ENCODE results near the gene AIRE. TPM values are rescaled to one million over a fixed set of nuclear protein-coding genes. Genes with fewer than 3 reads are reported as not detected.

The AIRE gene
- total and polyA plus RNA-seq, 4 donors: 0.05 TPM; not detected in 3

DNA sequence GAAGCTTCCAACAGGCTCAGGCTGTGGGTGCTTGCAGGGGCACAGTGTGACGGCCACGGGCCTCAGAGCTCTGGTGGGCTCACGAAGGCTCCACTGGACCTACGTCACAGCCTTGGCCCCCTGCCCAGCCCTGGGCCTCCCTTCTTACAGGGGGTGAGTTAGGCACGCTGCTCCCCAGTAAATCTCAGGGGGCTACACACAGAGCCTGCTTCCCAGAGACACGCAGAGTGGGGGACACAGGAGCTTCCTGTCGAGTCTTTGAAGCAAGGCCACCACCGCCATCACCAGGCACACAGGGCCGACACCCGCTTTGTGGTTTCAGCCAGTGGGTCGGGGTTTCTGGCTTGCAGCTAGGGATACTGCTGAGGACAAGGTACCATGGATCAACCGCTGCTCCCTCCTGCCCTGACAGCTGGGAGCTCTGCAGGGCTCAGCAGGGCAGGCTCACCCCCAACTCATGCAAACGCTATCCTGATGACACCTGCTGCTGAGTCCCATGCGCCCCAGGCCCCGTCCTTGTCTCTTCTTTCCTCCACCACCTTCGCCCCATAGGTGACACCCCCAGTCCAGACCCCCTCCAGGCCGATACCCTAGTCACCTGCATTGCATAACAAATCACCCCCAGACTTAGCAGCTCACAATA, 59.0 kb downstream of the AIRE start:
- peaks cover 0 to 2% (median 0%) of the 10 kb centered on the region in 4 donors for H3K27me3 ChIP-seq (ENCODE audit: control insufficient read depth in 4 of 4, insufficient read depth in 4 of 4, low read length in 3 of 4)
- H3K9me3 ChIP-seq (ENCODE audit: control insufficient read depth in 4 of 4, low read length in 3 of 4): no peaks in the 10 kb centered on the region

GRCh38 chr21:44345495-44345894, 59.8 kb downstream of the AIRE start:
- Histone ChIP-seq H3K27me3 (ENCODE audit: control insufficient read depth in 4 of 4, insufficient read depth in 4 of 4, low read length in 3 of 4) (peaks cover 0 to 2% (median 0%) of the 10 kb centered on the region in 4 donors), H3K36me3 (ENCODE audit: control insufficient read depth in 4 of 4, insufficient read depth in 3 of 4, low read depth in 1 of 4, low read length in 3 of 4) (no peaks in the 10 kb centered on the region), H3K9ac (ENCODE audit: low read depth in 1 of 2, low read length in 2 of 2) (no peak overlapping the region), H3K9me3 (ENCODE audit: control insufficient read depth in 4 of 4, low read length in 3 of 4) (no peaks in the 10 kb centered on the region), H3K4me1 (ENCODE audit: control insufficient read depth in 4 of 4, insufficient read depth in 4 of 4, low read length in 3 of 4) (peaks cover 0 to 4% (median 2%) of the 10 kb centered on the region in 4 donors), H3K27ac (ENCODE audit: low read depth in 1 of 2, low read length in 2 of 2) (no peak overlapping the region), H3K4me3 (ENCODE audit: low read depth in 1 of 3, low read length in 3 of 3) (no peak overlapping the region)
- DNase-seq (ENCODE audit: low spot score): no peak
- WGBS: 71% methylated on average over 11 of the region's 11 CpGs
- TF ChIP-seq CTCF (IDR thresholded peaks at IDR 0.05; ENCODE audit: low read depth, low read length, missing input control) (no peak), JUND (IDR thresholded peaks at IDR 0.05) (no peak), GABPA (IDR thresholded peaks at IDR 0.05 in 1 of 2, conservative IDR thresholded peaks at IDR 0.05 in 1 of 2) (no peak), TAF1 (conservative IDR thresholded peaks at IDR 0.05) (no peak), YY1 (IDR thresholded peaks at IDR 0.05) (no peak), RAD21 (IDR thresholded peaks at IDR 0.05) (no peak), FOXA1 (IDR thresholded peaks at IDR 0.05) (no peak), EGR1 (IDR thresholded peaks at IDR 0.05; ENCODE audit: low read depth in 2 of 2) (no peak), RXRA (IDR thresholded peaks at IDR 0.05) (no peak), ATF3 (IDR thresholded peaks at IDR 0.05) (no peak), HNF4G (IDR thresholded peaks at IDR 0.05) (no peak), FOXA2 (IDR thresholded peaks at IDR 0.05) (no peak), SP1 (IDR thresholded peaks at IDR 0.05) (no peak), HNF4A (conservative IDR thresholded peaks at IDR 0.05) (no peak), NR2F2 (IDR thresholded peaks at IDR 0.05) (no peak)
- TF ChIP-seq, protein P1, sequence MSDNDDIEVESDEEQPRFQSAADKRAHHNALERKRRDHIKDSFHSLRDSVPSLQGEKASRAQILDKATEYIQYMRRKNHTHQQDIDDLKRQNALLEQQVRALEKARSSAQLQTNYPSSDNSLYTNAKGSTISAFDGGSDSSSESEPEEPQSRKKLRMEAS (IDR thresholded peaks at IDR 0.05): no peak

More for the DNA sequence above, 59.0 kb downstream of the AIRE start:
- no peak for DNase-seq (ENCODE audit: low spot score)
- TF ChIP-seq HNF4A (conservative IDR thresholded peaks at IDR 0.05) (no peak), ATF3 (IDR thresholded peaks at IDR 0.05) (no peak), FOXA2 (IDR thresholded peaks at IDR 0.05) (no peak), TAF1 (conservative IDR thresholded peaks at IDR 0.05) (no peak), HNF4G (IDR thresholded peaks at IDR 0.05) (no peak), EGR1 (IDR thresholded peaks at IDR 0.05; ENCODE audit: low read depth in 2 of 2) (no peak), RXRA (IDR thresholded peaks at IDR 0.05) (no peak), JUND (IDR thresholded peaks at IDR 0.05) (no peak), SP1 (IDR thresholded peaks at IDR 0.05) (no peak), GABPA (IDR thresholded peaks at IDR 0.05 in 1 of 2, conservative IDR thresholded peaks at IDR 0.05 in 1 of 2) (no peak), RAD21 (IDR thresholded peaks at IDR 0.05) (no peak)
- TF ChIP-seq, protein P2, sequence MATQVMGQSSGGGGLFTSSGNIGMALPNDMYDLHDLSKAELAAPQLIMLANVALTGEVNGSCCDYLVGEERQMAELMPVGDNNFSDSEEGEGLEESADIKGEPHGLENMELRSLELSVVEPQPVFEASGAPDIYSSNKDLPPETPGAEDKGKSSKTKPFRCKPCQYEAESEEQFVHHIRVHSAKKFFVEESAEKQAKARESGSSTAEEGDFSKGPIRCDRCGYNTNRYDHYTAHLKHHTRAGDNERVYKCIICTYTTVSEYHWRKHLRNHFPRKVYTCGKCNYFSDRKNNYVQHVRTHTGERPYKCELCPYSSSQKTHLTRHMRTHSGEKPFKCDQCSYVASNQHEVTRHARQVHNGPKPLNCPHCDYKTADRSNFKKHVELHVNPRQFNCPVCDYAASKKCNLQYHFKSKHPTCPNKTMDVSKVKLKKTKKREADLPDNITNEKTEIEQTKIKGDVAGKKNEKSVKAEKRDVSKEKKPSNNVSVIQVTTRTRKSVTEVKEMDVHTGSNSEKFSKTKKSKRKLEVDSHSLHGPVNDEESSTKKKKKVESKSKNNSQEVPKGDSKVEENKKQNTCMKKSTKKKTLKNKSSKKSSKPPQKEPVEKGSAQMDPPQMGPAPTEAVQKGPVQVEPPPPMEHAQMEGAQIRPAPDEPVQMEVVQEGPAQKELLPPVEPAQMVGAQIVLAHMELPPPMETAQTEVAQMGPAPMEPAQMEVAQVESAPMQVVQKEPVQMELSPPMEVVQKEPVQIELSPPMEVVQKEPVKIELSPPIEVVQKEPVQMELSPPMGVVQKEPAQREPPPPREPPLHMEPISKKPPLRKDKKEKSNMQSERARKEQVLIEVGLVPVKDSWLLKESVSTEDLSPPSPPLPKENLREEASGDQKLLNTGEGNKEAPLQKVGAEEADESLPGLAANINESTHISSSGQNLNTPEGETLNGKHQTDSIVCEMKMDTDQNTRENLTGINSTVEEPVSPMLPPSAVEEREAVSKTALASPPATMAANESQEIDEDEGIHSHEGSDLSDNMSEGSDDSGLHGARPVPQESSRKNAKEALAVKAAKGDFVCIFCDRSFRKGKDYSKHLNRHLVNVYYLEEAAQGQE (IDR thresholded peaks at IDR 0.05): no peak
- TF ChIP-seq, protein P3, sequence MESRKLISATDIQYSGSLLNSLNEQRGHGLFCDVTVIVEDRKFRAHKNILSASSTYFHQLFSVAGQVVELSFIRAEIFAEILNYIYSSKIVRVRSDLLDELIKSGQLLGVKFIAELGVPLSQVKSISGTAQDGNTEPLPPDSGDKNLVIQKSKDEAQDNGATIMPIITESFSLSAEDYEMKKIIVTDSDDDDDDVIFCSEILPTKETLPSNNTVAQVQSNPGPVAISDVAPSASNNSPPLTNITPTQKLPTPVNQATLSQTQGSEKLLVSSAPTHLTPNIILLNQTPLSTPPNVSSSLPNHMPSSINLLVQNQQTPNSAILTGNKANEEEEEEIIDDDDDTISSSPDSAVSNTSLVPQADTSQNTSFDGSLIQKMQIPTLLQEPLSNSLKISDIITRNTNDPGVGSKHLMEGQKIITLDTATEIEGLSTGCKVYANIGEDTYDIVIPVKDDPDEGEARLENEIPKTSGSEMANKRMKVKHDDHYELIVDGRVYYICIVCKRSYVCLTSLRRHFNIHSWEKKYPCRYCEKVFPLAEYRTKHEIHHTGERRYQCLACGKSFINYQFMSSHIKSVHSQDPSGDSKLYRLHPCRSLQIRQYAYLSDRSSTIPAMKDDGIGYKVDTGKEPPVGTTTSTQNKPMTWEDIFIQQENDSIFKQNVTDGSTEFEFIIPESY (IDR thresholded peaks at IDR 0.05): no peak
- TF ChIP-seq, protein P1 (IDR thresholded peaks at IDR 0.05): no peak
- no peak overlapping the region for H3K27ac ChIP-seq (ENCODE audit: low read depth in 1 of 2, low read length in 2 of 2)
- WGBS: 86% methylated on average over 17 of the region's 17 CpGs
- peaks cover 0 to 7% (median 4%) of the 10 kb centered on the region in 4 donors for H3K4me1 ChIP-seq (ENCODE audit: control insufficient read depth in 4 of 4, insufficient read depth in 4 of 4, low read length in 3 of 4)
- H3K36me3 ChIP-seq (ENCODE audit: control insufficient read depth in 4 of 4, insufficient read depth in 3 of 4, low read depth in 1 of 4, low read length in 3 of 4): no peaks in the 10 kb centered on the region
- no peak overlapping the region for H3K9ac ChIP-seq (ENCODE audit: low read depth in 1 of 2, low read length in 2 of 2)
- no peak overlapping the region for H3K4me3 ChIP-seq (ENCODE audit: low read depth in 1 of 3, low read length in 3 of 3)
